HepG2 (cell line): ENCODE results near the gene PISD. TPM values are rescaled to one million over a fixed set of nuclear protein-coding genes. Genes with fewer than 3 reads are reported as not detected.

Source experiments
- ATAC-seq: fragments of 200-7000 bp; cut with Tn5 transposase; 3 replicates; pipeline ENCODE4 v1.9.1; 2020; ENCODE audit warnings: mild to moderate bottlenecking, moderate library complexity
- BruUV-seq: library from RNA; stranded (reverse); fragments of 400-500 nt; replicated peaks from 2 replicates; lab custom pipeline; 2021; lab: Mats Ljungman, UMichigan
- CTCF ChIA-PET: fragments of 300-600 bp; formaldehyde crosslinking; extraction: SDS; loops from one replicate; lab custom pipeline; 2021; ENCODE audit warnings: low total read pairs, inconsistent platforms, low intra/inter-chr PET ratio; lab: Yijun Ruan, JAX
- POLR2A ChIA-PET: fragments of 350-600 bp; sonication (Branson Sonifier 250); formaldehyde crosslinking; loops from one replicate; lab custom pipeline; 2020; ENCODE audit warnings: antibody characterized with exemption, inconsistent platforms; lab: Yijun Ruan, JAX
- DNase-seq: peaks from one replicate; pipeline ENCODE4 v3.0.0-alpha.2; 2015; ENCODE audit warnings: low spot score
- FAIRE-seq: peaks from 3 replicates; lab custom pipeline; 2011; peaks lifted over from hg19 to GRCh38; lab: Jason Lieb, UNC
- H2AFZ ChIP-seq: one replicate; pipeline ENCODE4 v1.6.1; 2011; ENCODE audit warnings: low read length, inconsistent platforms
- H3K27ac ChIP-seq: fragments of 300-600 bp; 3 replicates; pipeline ENCODE4 v1.8.0; 2011; ENCODE audit warnings: mixed run types, mild to moderate bottlenecking, mixed read lengths, low read length, inconsistent platforms; ENCODE audit not compliant: insufficient read depth; ENCODE audit errors: extremely low read length
- H3K27me3 ChIP-seq, 2 experiments: fragments of 200-600 bp in 1 of 2; 2 replicates in 1 of 2; 3 replicates in 1 of 2; pipeline versions ENCODE4 v1.6.0 to v1.8.0; 2011; ENCODE audit warnings: low read length in 2 of 2, mild to moderate bottlenecking in 2 of 2, moderate library complexity in 2 of 2, inconsistent platforms in 1 of 2; ENCODE audit not compliant: insufficient read depth in 2 of 2, control insufficient read depth in 1 of 2
- H3K36me3 ChIP-seq, 2 experiments: fragments of 200-600 bp in 1 of 2; replicated peaks in 1 of 2; 2 replicates in 1 of 2; 3 replicates in 1 of 2; pipeline versions ENCODE4 v1.5.1 to v1.8.0; 2011; ENCODE audit warnings: low read length in 2 of 2, inconsistent platforms in 1 of 2; ENCODE audit not compliant: insufficient read depth in 2 of 2, control insufficient read depth in 1 of 2
- H3K4me1 ChIP-seq: 2 replicates; pipeline ENCODE4 v1.5.1; 2012; ENCODE audit warnings: low read length, inconsistent platforms; ENCODE audit not compliant: insufficient read depth
- H3K4me2 ChIP-seq: 2 replicates; pipeline ENCODE4 v1.6.0; 2011; ENCODE audit warnings: low read depth, low read length, inconsistent platforms
- H3K4me3 ChIP-seq, 3 experiments: fragments of 200-600 bp in 1 of 3; sonication (generic), shearing (Covaris generic) in 1 of 3; replicated peaks in 1 of 3; 2 replicates each; pipeline ENCODE4 v1.5.1; 2011 to 2016; ENCODE audit warnings: low read length in 3 of 3, inconsistent platforms in 2 of 3, low read depth in 2 of 3, mild to moderate bottlenecking in 2 of 3, control low read depth in 1 of 3, mixed read lengths in 1 of 3; ENCODE audit not compliant: insufficient read depth in 1 of 3
- H3K79me2 ChIP-seq: one replicate; pipeline ENCODE4 v1.6.1; 2011; ENCODE audit warnings: low read length, inconsistent platforms; ENCODE audit not compliant: insufficient read depth
- H3K9ac ChIP-seq: 2 replicates; pipeline ENCODE4 v1.6.0; 2011; ENCODE audit warnings: mild to moderate bottlenecking, low read depth, low read length, inconsistent platforms; ENCODE audit not compliant: insufficient read depth
- H3K9me3 ChIP-seq: 2 replicates; pipeline ENCODE4 v1.5.1; 2012; ENCODE audit warnings: mild to moderate bottlenecking, low read length
- H4K20me1 ChIP-seq: 2 replicates; pipeline ENCODE4 v1.6.0; 2011; ENCODE audit warnings: inconsistent platforms, mild to moderate bottlenecking, low read length, moderate library complexity; ENCODE audit not compliant: insufficient read depth
- AGO2 ChIP-seq: fragments of 200-400 bp; formaldehyde crosslinking; optimal IDR thresholded peaks from 2 replicates; pipeline ENCODE3; 2017; ENCODE audit warnings: mild to moderate bottlenecking, low read depth, low read length, moderate library complexity
- HDAC1 ChIP-seq: sonication (generic); formaldehyde crosslinking; IDR thresholded peaks from 2 replicates; pipeline ENCODE4 v1.5.1; 2020; ENCODE audit warnings: mild to moderate bottlenecking, missing genetic modification reagents
- HNF4A ChIP-seq: sonication (generic); formaldehyde crosslinking; IDR thresholded peaks from 2 replicates; pipeline ENCODE4 v1.4.0; 2020; ENCODE audit warnings: missing genetic modification reagents
- MIER3 ChIP-seq: IDR thresholded peaks from 2 replicates; pipeline ENCODE4 v1.6.1; 2016; ENCODE audit warnings: missing compliant biosample characterization, borderline replicate concordance
- PHF8 ChIP-seq: sonication (generic); formaldehyde crosslinking; IDR thresholded peaks from 2 replicates; pipeline ENCODE4 v1.5.0; 2020; ENCODE audit warnings: missing genetic modification reagents
- ZNF562 ChIP-seq: sonication (generic); formaldehyde crosslinking; IDR thresholded peaks from 2 replicates; pipeline ENCODE4 v1.8.0; 2022; ENCODE audit warnings: missing genetic modification reagents, borderline replicate concordance
- ZNF570 ChIP-seq: sonication (generic); formaldehyde crosslinking; IDR thresholded peaks from 2 replicates; pipeline ENCODE4 v1.4.0; 2020; ENCODE audit warnings: mild to moderate bottlenecking, missing genetic modification reagents, borderline replicate concordance
- WGBS: methylation state at CpG from one replicate; pipeline ENCODE4 v1.1.6; 2017; ENCODE audit warnings: low lambda C conversion rate; 5-methylcytosine and 5-hydroxymethylcytosine counted together
- in situ Hi-C: cut with HindIII; loops from 2 replicates; pipeline ENCODE4 v1.10.0; 2017; ENCODE audit warnings: low pct_unique_long_range_greater_than_20kb; ENCODE audit not compliant: extremely low pct_ligation_motif_present
- intact Hi-C: fragments of 100-400 bp; cut with micrococcal nuclease; formaldehyde crosslinking; loops from one replicate; pipeline ENCODE4 v1.10.0; 2022; ENCODE audit not compliant: unreplicated experiment
- polyA plus RNA-seq, 8 experiments: library from polyadenylated mRNA; depleted of rRNA in 3 of 8; stranded (reverse) in 7 of 8; unstranded in 1 of 8; fragments of >200 nt; fragmentation: Illumina TruSeq in 4 of 8; extraction: Trizol in 4 of 8; gene quantifications; 2 replicates each; pipeline versions ENCODE4 v1.2.1 to v1.2.3, GENCODE V29; 2011 to 2016; ENCODE audit warnings: low read depth in 4 of 8, missing spikeins in 1 of 8, mixed read lengths in 1 of 8; ENCODE audit not compliant: insufficient read depth in 1 of 8
- total RNA-seq, 5 experiments: library from RNA; depleted of rRNA; stranded (reverse); fragments of >200 nt; fragmentation: Illumina TruSeq; extraction: Trizol; gene quantifications; 2 replicates each; pipeline ENCODE4 v1.2.3, GENCODE V29; 2016; ENCODE audit warnings: low read depth in 1 of 5

The PISD gene
- total and polyA plus RNA-seq, 2 of the 13 experiments (the other 11 are each of a cell fraction or from before 2014, with no cell fraction given) = 30.1 to 47.7 TPM

- no peak for TF ChIP-seq ZNF570 (CRISPR knock-in tag)
- TF ChIP-seq HDAC1 (CRISPR knock-in tag) = peak; percentile 26; the same call in 1 of the 2 replicates
- peak; percentile 76 for TF ChIP-seq HNF4A (CRISPR knock-in tag)
- no peak for TF ChIP-seq ZNF562
- TF ChIP-seq, all 625 proteins: peak for 16
These were observed 57.0 kb downstream of the PISD start (continued) for GRCh38 chr22:31604746-31605705.

DNA sequence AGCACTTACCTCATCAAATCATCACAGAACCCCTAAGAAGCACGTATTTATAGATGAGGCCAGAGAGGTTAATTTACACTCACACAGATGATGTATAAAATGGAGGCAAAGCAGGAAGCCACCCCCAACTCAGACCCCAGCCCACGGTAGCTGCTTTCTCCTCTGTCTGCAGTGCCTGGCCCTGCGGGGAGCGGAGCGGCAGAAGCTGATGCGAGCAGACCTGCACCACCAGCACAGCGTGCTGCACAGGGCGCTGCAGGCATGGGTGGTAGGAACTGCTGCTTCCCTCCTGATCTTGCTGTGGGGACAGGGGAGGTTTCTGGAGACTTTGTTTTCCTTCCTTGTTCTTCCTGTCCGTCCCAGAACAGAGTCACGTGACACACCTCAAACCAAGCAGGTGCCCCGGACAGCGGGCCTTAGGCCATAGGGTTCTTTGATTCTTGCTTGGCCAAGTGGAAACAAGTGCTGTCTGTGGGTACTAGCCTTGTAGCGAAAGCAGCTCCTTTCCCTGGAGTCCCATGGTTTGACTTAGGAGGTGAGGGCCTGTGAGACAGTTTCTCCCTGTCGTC is 57.8 kb downstream of the PISD start:
- no peak overlapping the region for H2AFZ ChIP-seq
- no peak for ATAC-seq
- H3K4me3 ChIP-seq = no peak overlapping the region
- ChIA-PET POLR2A (interaction anchor here (1.1 kb wide), 2 partner anchors 26 to 58 kb away, joined by 3 read pairs; partner anchors contain the start of gene PISD), CTCF (no interaction called here)
- no peak for FAIRE-seq
- no peak overlapping the region for H3K4me2 ChIP-seq
- no TSS peak for BruUV-seq
- TF ChIP-seq MIER3 (no peak), AGO2 (peak; percentile 58), PHF8 (CRISPR knock-in tag) (0 out of 2 replicates have a peak, but pooled peaks have one; percentile 1)
- H3K9ac ChIP-seq = no peak overlapping the region
- peaks cover 2% of the 10 kb centered on the region for H3K79me2 ChIP-seq
- in situ Hi-C loops (no loop called here), intact Hi-C loops (loop anchor here (5.0 kb wide), 1 partner anchor 42 kb away; no protein-coding TSS in a partner anchor)
- no peak for DNase-seq
- peaks cover 20 to 49% of the 10 kb centered on the region in 2 experiments; a peak in 4 of 5 replicates for H3K36me3 ChIP-seq
- no peaks in the 10 kb centered on the region for H3K9me3 ChIP-seq
- 91% methylated on average over 8 of the region's 14 CpGs for WGBS
- no peak overlapping the region for H3K27ac ChIP-seq
- no peaks in the 10 kb centered on the region for H3K27me3 ChIP-seq
- peaks cover 25% of the 10 kb centered on the region for H3K4me1 ChIP-seq
- no peaks in the 10 kb centered on the region for H4K20me1 ChIP-seq
